Parathyroid adenoma (tissue), 2 donors: ENCODE results near the gene CD27.

Source experiments
- H2AFZ ChIP-seq: fragments of 300-600 bp; sonication (generic); one replicate; pipeline ENCODE4 v1.7.0; 2017; ENCODE audit warnings: antibody characterized with exemption, mild to moderate bottlenecking
- H3K27ac ChIP-seq: fragments of 300-600 bp; sonication (generic); one replicate; pipeline ENCODE4 v1.7.0; 2017
- H3K27me3 ChIP-seq: fragments of 300-600 bp; sonication (generic); one replicate; pipeline ENCODE4 v1.7.0; 2017; ENCODE audit warnings: low read length; ENCODE audit not compliant: control insufficient read depth, insufficient read depth
- H3K36me3 ChIP-seq: fragments of 300-600 bp; sonication (generic); one replicate; pipeline ENCODE4 v1.7.0; 2017; ENCODE audit warnings: low read length; ENCODE audit not compliant: control insufficient read depth, insufficient read depth
- H3K4me1 ChIP-seq: fragments of 300-600 bp; sonication (generic); one replicate; pipeline ENCODE4 v1.7.0; 2017; ENCODE audit warnings: control low read depth
- H3K4me2 ChIP-seq: fragments of 300-600 bp; sonication (generic); one replicate; pipeline ENCODE4 v1.7.0; 2017; ENCODE audit warnings: low read length
- H3K4me3 ChIP-seq: fragments of 300-600 bp; sonication (generic); one replicate; pipeline ENCODE4 v1.7.0; 2017; ENCODE audit warnings: low read depth, low read length
- H3K79me2 ChIP-seq: fragments of 300-600 bp; sonication (generic); one replicate; pipeline ENCODE4 v1.7.0; 2017; ENCODE audit warnings: control low read depth
- H3K9ac ChIP-seq: fragments of 300-600 bp; sonication (generic); one replicate; pipeline ENCODE4 v1.7.0; 2017; ENCODE audit warnings: mild to moderate bottlenecking
- H3K9me3 ChIP-seq: fragments of 300-600 bp; sonication (generic); one replicate; pipeline ENCODE4 v1.7.0; 2017; ENCODE audit warnings: low read length; ENCODE audit not compliant: control insufficient read depth
- CTCF ChIP-seq: fragments of 300-600 bp; sonication (generic); IDR thresholded peaks from one replicate; pipeline ENCODE4 v1.7.0; 2017; ENCODE audit warnings: antibody characterized with exemption, mild to moderate bottlenecking
- donor health status: primary hyperparathyroidism.

The CD27 gene

GRCh38 chr12:6460751-6461371 lies 16.1 kb downstream of the CD27 start:
- Histone ChIP-seq H3K4me3 (no peak overlapping the region), H3K27me3 (no peaks in the 10 kb centered on the region), H3K27ac (no peak overlapping the region), H3K79me2 (peaks cover 2% of the 10 kb centered on the region), H3K9me3 (no peaks in the 10 kb centered on the region), H2AFZ (no peak overlapping the region), H3K9ac (no peak overlapping the region), H3K4me2 (no peak overlapping the region), H3K4me1 (no peaks in the 10 kb centered on the region), H3K36me3 (no peaks in the 10 kb centered on the region)
- no peak for TF ChIP-seq CTCF

GRCh38 chr12:6461401-6462233 lies 16.9 kb downstream of the CD27 start:
- no peak overlapping the region for H3K4me2 ChIP-seq
- H3K27ac ChIP-seq = no peak overlapping the region
- no peak for TF ChIP-seq CTCF
- no peak overlapping the region for H3K9ac ChIP-seq
- H3K9me3 ChIP-seq = no peaks in the 10 kb centered on the region
- no peaks in the 10 kb centered on the region for H3K27me3 ChIP-seq
- no peak overlapping the region for H2AFZ ChIP-seq
- peaks cover 2% of the 10 kb centered on the region for H3K79me2 ChIP-seq
- no peaks in the 10 kb centered on the region for H3K36me3 ChIP-seq
- no peaks in the 10 kb centered on the region for H3K4me1 ChIP-seq
- no peak overlapping the region for H3K4me3 ChIP-seq

GRCh38 chr12:6462234-6462995 lies 17.7 kb downstream of the CD27 start:
- Histone ChIP-seq H3K4me2 (no peak overlapping the region), H3K9ac (no peak overlapping the region), H3K27ac (no peak overlapping the region), H2AFZ (no peak overlapping the region), H3K4me3 (no peak overlapping the region), H3K36me3 (no peaks in the 10 kb centered on the region), H3K4me1 (no peaks in the 10 kb centered on the region), H3K27me3 (no peaks in the 10 kb centered on the region), H3K9me3 (no peaks in the 10 kb centered on the region), H3K79me2 (no peaks in the 10 kb centered on the region)
- no peak for TF ChIP-seq CTCF

- H3K9me3 ChIP-seq = no peaks in the 10 kb centered on the region
- H3K36me3 ChIP-seq = no peaks in the 10 kb centered on the region
- H3K9ac ChIP-seq = no peak overlapping the region
- no peaks in the 10 kb centered on the region for H3K27me3 ChIP-seq
- no peaks in the 10 kb centered on the region for H3K4me1 ChIP-seq
- no peak overlapping the region for H3K27ac ChIP-seq
- no peak overlapping the region for H2AFZ ChIP-seq
- no peak overlapping the region for H3K4me3 ChIP-seq
- H3K4me2 ChIP-seq = no peak overlapping the region
- H3K79me2 ChIP-seq = no peaks in the 10 kb centered on the region
- TF ChIP-seq CTCF = no peak
Measured at GRCh38 chr12:6463216-6463615, 18.5 kb downstream of the CD27 start.
